Kidney tubule cell (primary cell): Measurements from ENCODE around the gene ARHGAP28.
A peak's percentile ranks its signal among the peaks of the same experiment; 100 is the strongest.

Experiments used
- DNase-seq: peaks from one replicate; pipeline ENCODE4 v3.0.0-alpha.2; 2018; ENCODE audit warnings: low spot score

Gene ARHGAP28

GRCh38 chr18:6962571-6963451, 233.3 kb downstream of the ARHGAP28 start:
- no peak for DNase-seq

- DNase-seq: peak; percentile 58
Observed at GRCh38 chr18:6963452-6964097, 234.1 kb downstream of the ARHGAP28 start.
